HG02678 (cell line): ENCODE data around the gene PDE7B.

Source experiments
- ATAC-seq: cut with Tn5 transposase; IDR thresholded peaks from one replicate; pipeline ENCODE4 v1.9.1; 2021; ENCODE audit warnings: mild to moderate bottlenecking, moderate library complexity; ENCODE audit not compliant: unreplicated experiment

PDE7B gene

DNA sequence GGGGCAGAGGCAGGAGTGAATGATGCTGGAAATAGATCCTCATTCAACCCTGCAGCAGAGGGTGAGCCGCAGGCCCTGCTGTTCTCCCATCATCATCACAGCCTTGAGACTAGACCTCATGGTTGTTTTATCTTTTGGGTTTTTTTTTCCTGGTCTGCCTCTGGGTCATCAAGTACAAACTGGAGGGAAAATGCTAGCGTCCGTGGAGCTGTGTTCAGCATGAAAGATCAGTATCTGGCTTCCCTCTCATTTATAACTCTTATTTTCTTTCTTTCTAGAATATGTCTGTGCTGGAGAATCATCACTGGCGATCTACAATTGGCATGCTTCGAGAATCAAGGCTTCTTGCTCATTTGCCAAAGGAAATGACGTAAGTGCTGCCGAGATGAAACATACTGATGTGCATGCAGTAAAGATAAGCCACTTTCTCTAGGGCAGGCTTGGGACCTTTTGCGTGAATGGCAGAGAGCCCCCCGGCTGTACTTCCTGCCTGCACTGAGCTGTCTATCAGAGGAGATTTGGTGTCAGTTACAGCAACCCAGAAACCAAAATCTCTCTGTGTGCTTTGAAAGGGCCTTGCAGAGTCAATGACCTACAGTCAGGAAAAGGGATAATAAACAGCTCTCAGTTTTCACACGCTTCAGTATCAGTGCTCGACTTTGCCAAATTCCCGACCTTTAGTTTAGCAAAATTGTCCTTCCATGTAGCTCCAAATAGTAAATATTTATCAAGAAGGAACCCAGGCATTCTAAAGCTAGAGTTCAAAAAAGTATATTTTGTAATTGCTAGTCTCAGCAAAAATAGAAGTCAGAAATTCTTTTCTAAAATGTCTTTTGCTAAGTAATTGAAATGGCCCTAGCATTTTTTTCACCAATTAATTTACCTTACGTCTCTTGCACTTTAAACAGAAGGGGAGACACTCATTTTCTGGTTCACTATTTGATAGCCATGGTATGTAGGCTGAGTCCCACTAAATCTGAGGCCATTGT lies 322.3 kb downstream of the PDE7B start:
- ATAC-seq = no peak

- no peak for ATAC-seq
These were observed 323.0 kb downstream of the PDE7B start for GRCh38 chr6:136174510-136174909.

- ATAC-seq = no peak
These were observed 324.4 kb downstream of the PDE7B start for GRCh38 chr6:136175873-136176272.

GRCh38 chr6:136178749-136179148 lies 327.2 kb downstream of the PDE7B start:
- ATAC-seq = no peak

DNA sequence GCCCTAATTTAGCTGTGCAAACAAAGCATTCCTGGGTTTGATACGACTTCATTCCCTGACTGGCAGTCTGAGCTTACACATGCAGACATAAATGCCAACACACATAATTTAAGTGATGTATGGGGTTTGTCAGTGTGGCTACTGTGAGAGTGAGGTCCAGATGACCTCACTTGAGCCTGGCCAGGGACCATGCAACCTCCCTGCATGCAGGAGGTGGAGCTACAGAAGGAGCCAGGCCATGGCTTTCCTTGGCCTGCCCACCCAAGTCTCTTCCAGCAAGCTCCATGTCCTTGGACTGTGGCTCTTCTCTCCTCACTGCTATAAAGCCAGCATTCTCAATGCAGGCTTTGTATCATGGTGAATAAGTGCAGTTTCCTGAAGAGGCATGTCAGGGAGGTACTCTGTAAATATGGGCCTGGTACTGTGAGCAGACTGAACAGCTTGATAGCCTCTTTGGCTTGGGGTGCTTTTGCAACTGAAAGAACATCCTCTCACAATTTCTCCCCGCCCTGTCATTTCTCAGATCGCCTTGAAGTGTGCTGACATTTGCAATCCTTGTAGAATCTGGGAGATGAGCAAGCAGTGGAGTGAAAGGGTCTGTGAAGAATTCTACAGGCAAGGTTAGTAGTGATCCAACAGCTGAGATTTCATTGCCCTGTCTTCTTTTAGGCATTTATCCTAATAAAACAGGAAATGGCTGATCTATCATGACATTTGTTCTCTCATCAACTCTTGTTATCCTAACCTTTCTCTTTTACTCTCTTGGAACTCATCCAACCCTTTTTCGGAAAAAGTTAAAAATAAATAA lies 329.4 kb downstream of the PDE7B start:
- no peak for ATAC-seq

GRCh38 chr6:136181512-136181833 lies 330.0 kb downstream of the PDE7B start:
- ATAC-seq = no peak

- no peak for ATAC-seq
These were observed 330.4 kb downstream of the PDE7B start for GRCh38 chr6:136181861-136182260.

DNA sequence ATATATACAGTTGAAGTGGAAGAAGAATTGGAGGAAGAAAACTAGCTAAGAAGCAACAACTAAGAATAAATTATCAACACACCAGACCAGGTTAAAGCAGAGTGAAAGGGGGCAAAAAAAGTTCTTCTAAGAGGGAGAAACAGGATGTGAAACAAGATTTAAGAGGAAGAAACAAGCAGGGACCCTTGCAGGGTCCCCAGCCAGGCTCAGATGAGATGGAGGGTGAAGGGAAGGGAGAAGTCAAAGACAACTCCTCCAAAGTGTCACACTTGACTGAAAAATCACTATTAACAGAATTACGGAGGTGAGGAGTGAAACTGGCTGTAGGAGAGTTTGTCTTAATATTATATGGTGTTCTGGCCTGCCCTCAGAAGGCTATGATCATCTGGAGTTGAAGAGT lies 333.2 kb downstream of the PDE7B start:
- ATAC-seq = no peak

DNA sequence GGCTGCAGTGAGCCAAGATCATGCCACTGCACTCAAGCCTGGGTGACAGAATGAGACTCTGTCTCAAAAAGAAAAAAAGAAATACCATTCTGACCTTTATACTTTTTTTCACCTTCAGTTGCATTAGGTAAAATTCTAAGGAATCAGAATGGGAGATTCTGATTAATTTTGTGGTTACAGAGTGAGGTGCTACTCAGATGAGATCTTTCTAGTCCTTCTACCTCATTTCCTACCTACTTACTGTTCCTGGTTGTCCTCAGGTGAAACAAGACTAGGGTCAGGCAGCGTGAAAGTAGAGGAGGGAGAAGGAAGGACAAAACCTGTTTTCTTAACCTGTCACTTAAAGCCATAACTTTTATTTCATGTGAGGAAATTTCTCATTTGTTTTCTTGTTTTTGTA lies 334.9 kb downstream of the PDE7B start:
- no peak for ATAC-seq

- no peak for ATAC-seq
These were observed 337.0 kb downstream of the PDE7B start for GRCh38 chr6:136188486-136188885.

GRCh38 chr6:136189104-136189503 lies 337.6 kb downstream of the PDE7B start:
- ATAC-seq = no peak

- no peak for ATAC-seq
These were observed 340.3 kb downstream of the PDE7B start for GRCh38 chr6:136191606-136192312.

DNA sequence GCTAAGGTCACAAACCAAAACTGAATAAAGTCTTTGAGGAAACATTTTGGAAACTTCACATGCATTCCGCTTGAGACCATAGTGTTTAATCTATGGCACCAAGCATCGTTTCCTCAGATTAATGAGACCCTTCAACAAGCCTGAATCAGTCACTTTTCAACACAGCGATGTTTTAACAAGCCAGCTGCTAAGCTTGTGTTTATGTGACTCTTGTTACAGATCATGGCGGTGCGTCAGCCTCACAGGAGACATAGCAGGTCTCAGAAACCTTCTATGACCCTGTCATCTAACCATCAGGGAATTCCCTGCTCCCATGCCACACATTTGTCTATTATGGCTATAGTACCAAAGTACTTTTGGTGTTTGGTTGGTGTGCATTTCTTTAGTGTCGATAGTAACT lies 341.4 kb downstream of the PDE7B start:
- ATAC-seq = no peak

GRCh38 chr6:136201732-136202131 lies 350.2 kb downstream of the PDE7B start:
- no peak for ATAC-seq

- no peak for ATAC-seq
These were observed 357.3 kb downstream of the PDE7B start for GRCh38 chr6:136208783-136209182.

DNA sequence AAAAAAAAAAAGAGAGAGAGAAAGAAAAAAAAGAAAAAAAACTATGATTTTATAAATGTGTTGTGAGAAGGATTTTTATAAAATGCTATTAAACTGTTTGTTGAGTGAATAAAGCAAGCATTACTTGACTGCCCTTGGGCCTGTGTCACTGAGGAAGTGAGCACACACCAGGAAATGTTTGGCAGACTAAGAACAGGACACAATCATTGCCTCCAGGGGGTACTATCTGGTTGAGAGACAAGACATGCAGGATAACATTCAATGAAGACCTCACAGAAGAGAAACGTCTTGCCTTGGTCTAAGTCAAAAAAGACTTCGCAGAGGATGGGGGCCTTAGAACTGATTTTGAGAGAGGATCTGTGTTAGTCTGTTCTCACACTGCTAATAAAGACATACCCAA lies 358.0 kb downstream of the PDE7B start:
- ATAC-seq = no peak

- no peak for ATAC-seq
These were observed 359.1 kb downstream of the PDE7B start for GRCh38 chr6:136210398-136211165.

GRCh38 chr6:136212608-136213007 lies 361.1 kb downstream of the PDE7B start:
- ATAC-seq = no peak

DNA sequence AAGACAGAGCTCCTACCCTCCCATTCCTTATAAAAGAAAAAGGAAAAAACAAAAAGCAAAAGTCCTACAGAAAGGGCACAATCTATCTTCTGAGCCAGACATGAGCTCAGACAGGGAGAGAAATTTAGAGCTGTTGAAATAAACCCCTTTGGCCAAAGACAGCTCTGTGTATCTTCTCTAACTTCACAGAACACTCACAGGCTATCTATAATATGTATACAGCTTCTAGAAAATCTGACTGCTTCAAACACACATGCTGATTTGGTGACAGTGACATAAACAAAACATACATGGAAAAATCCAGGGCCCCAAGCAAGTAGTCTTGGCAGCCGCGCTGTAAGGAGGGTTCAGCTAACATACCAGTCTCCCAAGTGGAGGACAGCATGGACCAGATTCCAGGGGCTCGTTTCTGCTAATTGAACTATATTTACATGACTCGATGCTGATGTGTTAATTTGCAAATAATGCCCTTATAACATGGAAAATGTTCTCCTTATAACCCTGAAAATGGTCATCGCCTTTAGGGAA lies 361.6 kb downstream of the PDE7B start:
- no peak for ATAC-seq

DNA sequence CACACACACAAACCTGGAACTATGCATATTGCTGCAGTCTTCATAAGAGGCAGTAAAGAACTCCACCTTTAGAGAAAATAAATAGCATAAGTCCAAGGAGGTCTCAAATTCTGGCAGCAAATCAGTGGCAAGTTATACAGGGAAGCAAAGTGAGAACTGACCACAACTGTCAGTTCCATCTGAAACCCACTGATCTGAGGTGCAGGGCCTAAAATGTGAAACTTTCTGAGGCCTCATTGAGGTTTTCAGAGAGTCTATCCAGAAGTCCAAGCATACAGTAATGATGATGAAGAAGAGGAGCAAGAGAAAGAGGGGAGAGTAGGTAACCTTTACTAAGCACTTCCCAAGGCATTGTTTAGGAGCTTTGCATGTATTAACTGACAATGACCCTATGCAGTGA lies 362.4 kb downstream of the PDE7B start:
- ATAC-seq = no peak
